Measurements from ENCODE around the gene PTPRG. TPM values are rescaled to one million over a fixed set of nuclear protein-coding genes. Genes with fewer than 3 reads are reported as not detected.

Gene PTPRG
- total RNA-seq, 1 donor from 2014 or later = 77.2 TPM

GRCh38 chr3:61733000-61733399 is 171.6 kb downstream of the PTPRG start:
- H3K9me3 Mint-ChIP-seq = peaks cover 6% of the 10 kb centered on the region
- H3K4me1 Mint-ChIP-seq (ENCODE audit: unreplicated experiment) = peaks cover 43% of the 10 kb centered on the region
- no peak overlapping the region for H3K27ac Mint-ChIP-seq

GRCh38 chr3:61733876-61734275 is 172.5 kb downstream of the PTPRG start:
- DNase-seq (ENCODE audit: extremely low spot score, unreplicated experiment) = no peak
- Mint-ChIP-seq H3K27me3 (no peaks in the 10 kb centered on the region), H3K4me1 (ENCODE audit: unreplicated experiment) (peaks cover 38% of the 10 kb centered on the region), H3K4me3 (no peak overlapping the region), H3K36me3 (peaks cover 4% of the 10 kb centered on the region), H3K9me3 (peaks cover 6% of the 10 kb centered on the region), H3K27ac (no peak overlapping the region)
- TF ChIP-seq, protein P1, sequence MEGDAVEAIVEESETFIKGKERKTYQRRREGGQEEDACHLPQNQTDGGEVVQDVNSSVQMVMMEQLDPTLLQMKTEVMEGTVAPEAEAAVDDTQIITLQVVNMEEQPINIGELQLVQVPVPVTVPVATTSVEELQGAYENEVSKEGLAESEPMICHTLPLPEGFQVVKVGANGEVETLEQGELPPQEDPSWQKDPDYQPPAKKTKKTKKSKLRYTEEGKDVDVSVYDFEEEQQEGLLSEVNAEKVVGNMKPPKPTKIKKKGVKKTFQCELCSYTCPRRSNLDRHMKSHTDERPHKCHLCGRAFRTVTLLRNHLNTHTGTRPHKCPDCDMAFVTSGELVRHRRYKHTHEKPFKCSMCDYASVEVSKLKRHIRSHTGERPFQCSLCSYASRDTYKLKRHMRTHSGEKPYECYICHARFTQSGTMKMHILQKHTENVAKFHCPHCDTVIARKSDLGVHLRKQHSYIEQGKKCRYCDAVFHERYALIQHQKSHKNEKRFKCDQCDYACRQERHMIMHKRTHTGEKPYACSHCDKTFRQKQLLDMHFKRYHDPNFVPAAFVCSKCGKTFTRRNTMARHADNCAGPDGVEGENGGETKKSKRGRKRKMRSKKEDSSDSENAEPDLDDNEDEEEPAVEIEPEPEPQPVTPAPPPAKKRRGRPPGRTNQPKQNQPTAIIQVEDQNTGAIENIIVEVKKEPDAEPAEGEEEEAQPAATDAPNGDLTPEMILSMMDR (conservative IDR thresholded peaks at IDR 0.05) = no peak

More at GRCh38 chr3:61733000-61733399, 171.6 kb downstream of the PTPRG start:
- H3K36me3 Mint-ChIP-seq = peaks cover 4% of the 10 kb centered on the region
- H3K4me3 Mint-ChIP-seq = no peak overlapping the region
- no peaks in the 10 kb centered on the region for H3K27me3 Mint-ChIP-seq
- TF ChIP-seq, protein P1 (conservative IDR thresholded peaks at IDR 0.05) = no peak
- DNase-seq (ENCODE audit: extremely low spot score, unreplicated experiment) = no peak

- DNase-seq (ENCODE audit: extremely low spot score, unreplicated experiment) = no peak
- TF ChIP-seq, protein P1 (conservative IDR thresholded peaks at IDR 0.05) = no peak
- no peak overlapping the region for H3K27ac Mint-ChIP-seq
- peaks cover 6% of the 10 kb centered on the region for H3K9me3 Mint-ChIP-seq
- no peaks in the 10 kb centered on the region for H3K27me3 Mint-ChIP-seq
- H3K4me3 Mint-ChIP-seq = no peak overlapping the region
- peaks cover 26% of the 10 kb centered on the region for H3K4me1 Mint-ChIP-seq (ENCODE audit: unreplicated experiment)
- peaks cover 4% of the 10 kb centered on the region for H3K36me3 Mint-ChIP-seq
These were observed 173.6 kb downstream of the PTPRG start for GRCh38 chr3:61734749-61735686.

GRCh38 chr3:61736506-61736905 is 175.1 kb downstream of the PTPRG start:
- H3K36me3 Mint-ChIP-seq = peaks cover 4% of the 10 kb centered on the region
- peaks cover 6% of the 10 kb centered on the region for H3K9me3 Mint-ChIP-seq
- H3K27me3 Mint-ChIP-seq = no peaks in the 10 kb centered on the region

GRCh38 chr3:61739640-61740039 is 178.3 kb downstream of the PTPRG start:
- H3K36me3 Mint-ChIP-seq = peaks cover 4% of the 10 kb centered on the region
- H3K4me1 Mint-ChIP-seq (ENCODE audit: unreplicated experiment) = peaks cover 29% of the 10 kb centered on the region
- TF ChIP-seq, protein P1 (conservative IDR thresholded peaks at IDR 0.05) = no peak
- no peak for DNase-seq (ENCODE audit: extremely low spot score, unreplicated experiment)
- peaks cover 6% of the 10 kb centered on the region for H3K9me3 Mint-ChIP-seq
- H3K27ac Mint-ChIP-seq = no peak overlapping the region
- H3K4me3 Mint-ChIP-seq = no peak overlapping the region
- no peaks in the 10 kb centered on the region for H3K27me3 Mint-ChIP-seq

More at GRCh38 chr3:61736506-61736905, 175.1 kb downstream of the PTPRG start:
- peaks cover 24% of the 10 kb centered on the region for H3K4me1 Mint-ChIP-seq (ENCODE audit: unreplicated experiment)
- H3K27ac Mint-ChIP-seq = no peak overlapping the region
- no peak for DNase-seq (ENCODE audit: extremely low spot score, unreplicated experiment)
- TF ChIP-seq, protein P1 (conservative IDR thresholded peaks at IDR 0.05) = no peak
- H3K4me3 Mint-ChIP-seq = no peak overlapping the region

Measured in type B pancreatic cell (in vitro differentiated cells).